Stimulated activated CD4-positive, alpha-beta T cell treated with anti-CD3 and anti-CD28 coated beads, Interleukin-4, amount 100 ng/mL, for 4 hours (primary cell): ENCODE measurements around the gene RALGPS1.
A peak's percentile ranks its signal among the peaks of the same experiment; 100 is the strongest.

Experiments used
- DNase-seq, 2 experiments: peaks; one replicate each; pipeline ENCODE4 v3.0.0-alpha.2; 2020

The RALGPS1 gene

DNA sequence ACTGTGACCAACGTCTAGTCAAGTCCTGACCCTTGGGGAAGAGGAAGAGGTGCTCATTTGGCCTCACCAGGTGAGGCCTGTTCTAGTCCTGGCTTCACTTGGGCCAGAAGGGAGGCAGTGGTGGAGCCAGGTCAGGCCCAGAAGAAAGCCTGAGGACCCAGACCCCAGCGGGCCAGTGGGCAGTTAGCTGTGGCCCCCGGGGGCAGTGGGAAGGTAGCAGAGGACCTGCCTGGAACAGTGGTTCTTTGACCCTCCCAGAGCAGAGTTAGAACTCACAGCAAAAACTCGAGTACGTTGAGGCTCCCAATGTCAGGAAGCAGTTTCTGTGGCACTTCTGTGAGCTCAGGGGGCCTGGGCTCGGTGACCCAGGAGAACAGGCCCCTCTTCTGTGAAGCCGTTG is 284.0 kb downstream of the RALGPS1 start:
- no peak for DNase-seq

DNA sequence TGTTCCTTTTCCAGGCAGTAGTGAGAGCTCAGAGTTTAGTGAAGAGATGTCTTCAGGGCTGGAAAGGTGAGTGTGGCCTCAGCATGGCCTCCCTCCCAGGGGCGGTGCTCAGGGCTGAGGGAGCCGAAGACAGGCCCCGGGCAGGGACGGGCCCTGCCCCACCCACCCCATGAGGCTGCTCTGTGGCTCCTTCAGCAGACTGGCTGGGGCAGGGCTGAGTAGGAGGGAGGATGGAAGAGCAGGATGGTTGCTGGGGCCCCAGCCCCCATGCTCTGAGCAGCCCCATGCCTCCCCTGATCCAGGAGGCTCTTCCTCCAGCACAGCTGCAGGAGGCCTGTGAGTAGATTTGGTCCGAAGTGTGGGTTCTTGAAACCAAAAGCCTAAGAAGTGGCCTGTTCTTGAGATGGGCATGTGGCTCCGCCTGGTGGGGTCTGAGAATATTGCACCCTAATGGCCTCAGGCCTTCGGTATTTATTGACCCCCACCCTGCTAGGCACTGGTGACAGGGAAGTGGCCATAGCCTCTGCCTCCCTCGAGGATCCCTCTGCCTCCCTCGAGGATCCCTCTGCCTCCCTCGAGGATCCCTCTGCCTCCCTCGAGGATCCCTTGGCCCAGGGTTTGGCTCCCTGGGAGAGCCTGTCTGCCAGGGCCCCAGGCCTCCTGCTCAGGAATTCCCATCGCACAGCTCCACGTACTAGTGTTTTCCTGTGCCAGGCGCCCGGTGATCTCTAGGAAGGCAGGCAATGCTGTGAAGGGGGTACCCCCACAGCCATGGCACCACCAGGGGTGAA is 284.6 kb downstream of the RALGPS1 start:
- DNase-seq = peak; percentile 61 to 72

DNA sequence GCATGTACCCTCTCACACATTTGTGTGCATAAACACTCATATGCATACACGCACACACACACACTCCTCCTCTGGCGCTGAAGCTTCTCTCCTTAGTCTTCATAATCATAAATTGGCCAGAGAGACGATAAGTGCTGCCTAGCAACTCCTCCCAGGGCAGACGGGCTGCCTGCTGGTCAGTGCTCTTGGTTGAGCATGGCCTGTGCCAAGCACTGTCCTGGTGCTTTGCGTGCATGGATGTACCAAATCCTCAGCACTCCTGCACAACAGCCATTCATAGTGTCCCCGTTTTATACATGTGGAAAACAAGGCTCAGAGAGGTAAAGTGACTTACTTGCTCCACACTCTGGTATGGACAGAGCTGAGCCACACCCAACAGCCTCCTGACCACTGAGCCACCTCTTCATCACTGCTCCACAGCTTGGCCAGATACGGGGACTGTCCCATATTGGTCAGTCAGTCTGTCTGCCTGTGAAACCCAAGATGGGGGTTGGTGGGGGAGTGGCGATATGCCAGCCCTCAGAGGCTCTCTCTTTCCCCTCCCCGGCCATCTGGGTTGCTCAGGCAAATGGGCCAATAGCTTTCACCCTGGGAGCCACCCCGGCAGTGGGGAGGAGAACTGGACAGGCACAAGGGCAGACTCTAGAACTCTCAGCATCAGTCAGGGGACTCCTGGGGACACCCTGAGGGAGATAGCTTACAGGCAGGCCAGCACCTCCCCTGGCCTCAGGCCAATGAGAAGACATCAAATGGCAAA is 285.7 kb downstream of the RALGPS1 start:
- no peak for DNase-seq

DNA sequence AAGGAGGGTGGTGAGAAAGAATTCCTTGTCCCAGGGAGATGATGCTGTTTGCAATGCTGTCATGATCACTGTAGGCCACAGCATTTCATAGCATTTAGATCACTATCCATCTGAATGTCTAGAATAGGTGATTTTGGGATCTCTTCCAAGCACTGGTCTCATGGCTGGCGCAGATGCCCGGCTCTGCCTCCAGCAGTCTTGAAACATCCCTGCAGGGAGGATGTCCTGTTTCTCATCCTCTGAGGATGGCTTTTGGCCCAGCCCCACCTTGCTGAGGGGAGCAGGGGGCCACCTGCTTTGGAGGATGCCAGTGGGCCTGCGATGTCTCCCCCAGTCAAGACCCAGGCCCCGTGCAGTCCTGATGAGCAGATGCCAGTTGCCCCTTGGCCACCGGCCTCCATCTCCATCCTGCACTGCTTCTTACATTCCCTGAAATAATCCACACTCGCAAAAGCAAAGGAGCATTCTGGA is 286.5 kb downstream of the RALGPS1 start:
- DNase-seq = no peak

DNA sequence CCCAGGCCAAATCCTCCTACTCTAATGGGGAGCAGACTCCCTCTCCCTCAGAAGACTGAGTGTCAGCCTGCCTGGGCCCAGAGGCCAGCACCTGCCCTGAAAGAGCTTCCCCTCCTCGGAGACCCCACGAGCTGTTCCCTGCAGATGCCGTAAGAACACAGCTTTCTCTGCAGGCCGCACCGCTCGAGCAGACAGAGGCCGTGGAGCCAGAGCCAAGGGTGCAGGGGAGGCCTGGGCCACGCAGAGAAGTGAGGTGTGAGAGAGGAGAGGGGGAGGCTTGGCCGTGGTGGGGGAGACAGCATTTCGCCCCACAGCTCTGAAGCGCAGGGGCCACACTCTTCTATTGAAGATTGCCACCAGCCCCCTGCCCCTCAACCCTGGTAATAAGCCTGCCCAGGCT is 287.1 kb downstream of the RALGPS1 start:
- no peak for DNase-seq

DNA sequence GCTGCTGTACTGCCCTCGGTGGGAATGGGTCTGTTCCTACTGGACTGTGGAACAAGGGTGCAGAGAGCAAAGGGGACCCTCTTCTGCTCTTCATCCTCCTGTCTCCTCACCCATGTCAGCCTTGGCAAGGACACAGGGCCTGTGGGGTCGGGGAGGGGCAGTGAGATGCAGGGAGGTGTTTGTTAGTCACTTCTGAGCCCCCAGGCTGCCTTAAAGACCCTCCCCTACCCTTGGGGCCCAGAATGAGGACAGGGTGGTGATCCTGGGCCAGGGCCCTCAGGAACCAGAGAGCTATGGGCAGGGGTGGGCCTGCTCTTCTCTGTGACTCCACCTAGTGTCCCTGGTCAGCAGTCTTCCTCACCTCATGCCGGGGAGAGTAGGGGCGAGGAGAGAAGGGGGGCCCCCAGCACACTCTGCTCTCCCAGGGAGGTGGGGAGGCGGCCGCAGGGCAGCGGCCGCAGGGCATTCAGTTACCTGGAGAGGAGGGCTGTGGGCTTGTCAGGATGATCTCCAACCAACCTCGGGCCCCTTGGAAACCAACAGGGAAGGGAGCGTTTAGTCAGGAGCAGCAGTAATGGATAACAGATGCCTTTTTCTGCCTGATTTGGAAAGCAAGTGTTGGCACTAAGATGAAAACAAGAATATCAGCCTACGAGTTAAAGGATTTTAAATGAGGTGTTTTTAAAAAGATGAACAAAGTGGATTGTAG is 288.0 kb downstream of the RALGPS1 start:
- no peak for DNase-seq

DNA sequence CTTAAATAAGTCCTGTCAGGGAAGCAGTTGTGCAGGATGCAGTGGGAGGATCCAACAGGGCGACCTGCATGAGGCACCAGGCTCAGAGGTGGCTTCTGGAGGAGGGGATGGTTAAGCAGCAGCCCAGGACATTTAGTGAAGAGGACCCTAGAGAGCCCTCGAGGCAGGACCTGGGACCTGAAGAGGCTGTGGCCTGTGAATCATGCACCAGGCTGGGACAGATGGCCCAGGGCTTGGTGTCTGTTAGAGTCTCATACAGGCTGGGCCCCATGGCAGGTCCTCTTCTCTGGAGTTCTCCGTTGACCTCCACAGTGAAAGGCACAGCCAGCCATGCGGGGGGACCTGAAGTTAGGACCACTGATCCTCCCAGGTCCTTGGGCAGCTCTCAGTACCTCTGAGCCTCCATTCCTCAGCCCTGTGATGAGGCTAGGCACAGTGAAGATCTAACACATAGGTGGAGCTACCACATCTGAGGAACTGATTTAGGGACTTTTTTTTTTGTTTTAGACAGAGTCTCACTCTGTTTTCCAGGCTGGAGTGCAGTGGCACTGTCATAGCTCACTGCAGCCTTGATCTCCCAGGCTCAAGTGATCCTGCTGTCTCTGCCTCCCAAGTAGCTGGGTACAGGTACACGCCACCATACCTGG is 289.2 kb downstream of the RALGPS1 start:
- no peak for DNase-seq

DNA sequence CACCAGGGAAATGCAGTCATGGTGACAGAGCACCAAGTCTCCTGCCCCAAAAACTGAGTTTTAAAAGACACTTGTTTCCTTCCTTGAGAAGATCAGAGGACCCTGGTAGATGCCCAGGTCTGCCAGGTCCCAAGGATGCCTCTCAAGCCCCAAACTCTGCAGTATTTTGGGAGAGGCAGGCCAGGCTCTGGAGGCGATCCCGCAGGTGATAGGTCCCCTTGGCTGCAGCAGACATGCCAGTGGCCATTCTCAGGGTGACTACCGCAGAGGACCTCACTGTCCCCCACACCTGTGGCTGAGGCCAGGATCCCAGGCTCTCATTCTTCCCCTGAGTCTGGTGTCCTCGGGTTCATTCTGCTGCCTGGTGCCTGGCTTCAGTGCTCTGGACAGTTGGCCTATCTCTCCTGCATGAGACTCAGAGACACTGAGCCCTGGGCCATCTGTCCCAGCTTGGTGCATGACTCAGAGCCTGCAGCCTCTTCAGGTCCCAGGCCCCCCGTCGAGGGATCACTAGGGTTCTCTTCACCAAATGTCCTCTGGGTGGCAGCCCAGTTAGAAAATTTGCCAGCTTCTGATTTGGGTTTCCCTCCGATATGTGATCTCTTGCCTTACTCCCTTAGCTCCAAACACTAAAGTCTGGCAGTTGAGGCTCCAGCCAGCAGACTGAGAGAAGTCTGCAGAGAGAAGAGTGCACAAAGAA is 290.3 kb downstream of the RALGPS1 start:
- DNase-seq = no peak

DNA sequence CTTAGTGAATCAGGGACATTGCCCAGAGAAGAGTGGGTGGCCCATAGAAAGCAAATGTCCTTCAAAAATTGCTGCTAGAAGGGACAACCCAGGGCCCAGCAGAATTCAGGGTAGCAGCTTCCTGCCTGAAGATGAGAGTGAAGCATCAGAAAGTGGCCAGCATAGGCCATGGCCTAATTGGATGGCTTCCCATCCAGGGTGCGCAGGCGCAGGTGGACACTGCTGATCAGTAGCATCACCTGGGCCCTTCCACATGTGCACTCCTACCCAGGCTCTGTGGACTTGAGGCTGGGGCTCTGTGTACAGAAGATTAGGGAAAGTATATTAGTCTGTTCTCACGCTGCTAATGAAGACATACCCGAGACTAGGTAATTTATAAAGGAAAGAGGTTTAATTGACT is 291.4 kb downstream of the RALGPS1 start:
- no peak for DNase-seq

DNA sequence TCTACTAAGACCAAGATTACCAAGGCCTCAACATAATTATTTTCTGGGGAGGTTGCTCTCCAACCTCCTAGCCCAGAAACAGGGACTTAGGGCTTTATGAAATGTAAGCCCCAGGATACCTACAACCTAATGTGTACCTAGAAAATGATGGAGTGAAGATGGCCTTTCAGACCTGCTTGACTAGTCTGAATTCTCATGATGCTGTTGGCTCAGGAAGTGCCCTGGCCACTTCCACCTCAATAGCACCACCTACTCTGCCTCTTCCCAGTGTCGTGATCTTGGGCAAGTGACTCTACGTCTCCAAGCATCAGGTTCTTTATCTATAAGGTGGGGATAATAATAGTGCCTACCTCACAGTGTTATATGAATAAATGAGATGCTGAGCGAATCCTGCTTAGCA is 292.1 kb downstream of the RALGPS1 start:
- no peak for DNase-seq

DNA sequence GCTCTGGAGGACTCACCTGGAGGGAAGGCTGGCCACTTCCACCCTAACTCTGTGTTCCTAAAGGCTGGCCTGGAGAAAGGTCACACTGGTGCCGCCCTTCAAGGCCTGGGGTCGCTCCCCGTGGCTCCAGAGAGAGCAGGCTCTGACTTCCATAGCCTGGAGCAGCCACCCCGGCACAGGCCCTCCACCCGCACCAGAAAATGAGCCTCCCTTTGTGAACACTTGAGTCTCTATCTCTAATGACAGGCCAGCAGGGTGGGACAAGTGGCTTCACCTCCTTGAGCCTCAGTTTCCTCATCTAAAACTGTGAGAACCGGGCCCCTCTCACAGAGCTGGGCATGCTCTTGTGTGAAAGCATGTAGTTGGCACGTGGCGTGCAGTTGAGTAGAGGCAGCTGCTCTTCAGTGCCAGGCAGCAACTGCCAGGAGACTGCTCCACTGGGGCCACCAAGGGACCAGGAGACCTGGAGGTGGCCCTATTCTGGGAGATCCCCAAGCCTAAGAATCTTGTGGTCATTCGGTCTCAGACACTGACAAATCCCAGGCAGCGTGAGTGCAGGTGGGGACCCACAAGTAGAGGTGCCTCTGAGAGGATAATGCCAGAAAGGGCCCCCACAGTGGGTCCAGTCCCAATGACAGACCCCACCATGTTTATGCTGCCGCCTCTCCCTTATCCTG is 293.3 kb downstream of the RALGPS1 start:
- no peak for DNase-seq

DNA sequence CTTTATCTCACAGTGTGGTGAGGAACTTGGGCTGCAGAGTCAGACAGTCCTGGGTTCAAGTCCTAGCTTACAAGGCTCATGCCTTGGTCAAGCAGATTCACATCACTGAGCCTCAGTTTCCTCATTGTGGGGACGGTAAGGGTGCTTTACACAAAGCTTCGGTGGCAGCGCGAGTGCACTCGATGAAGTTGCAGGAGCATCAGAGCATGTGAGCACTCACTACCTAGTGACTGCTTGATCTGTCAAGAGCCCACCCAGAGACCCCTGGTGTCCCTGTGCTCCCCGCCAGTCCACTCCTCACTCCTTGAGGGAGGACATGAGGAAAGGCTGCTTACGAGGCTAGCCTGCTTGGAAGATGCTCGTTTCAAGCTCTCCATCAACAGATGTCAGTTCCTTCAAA is 293.8 kb downstream of the RALGPS1 start:
- no peak for DNase-seq

DNA sequence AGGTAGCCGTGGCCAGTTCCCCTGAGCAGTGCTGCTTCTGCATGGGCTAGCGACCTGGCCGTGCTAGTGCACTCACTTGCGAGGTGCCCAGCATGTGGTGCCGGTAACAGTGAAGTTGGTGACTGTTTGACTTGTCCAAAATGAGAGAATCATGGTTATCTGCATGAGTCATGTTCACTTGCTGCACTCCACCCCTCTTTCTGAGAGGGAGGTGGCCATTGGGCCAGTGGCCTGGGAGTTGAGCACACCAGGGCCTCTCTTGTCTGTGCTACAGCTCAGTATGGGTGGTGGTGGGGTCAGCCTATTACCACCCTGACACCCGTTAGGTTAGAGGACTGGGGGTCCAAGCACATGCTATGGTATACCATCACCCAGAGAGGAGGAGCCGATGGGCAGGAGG is 294.6 kb downstream of the RALGPS1 start:
- no peak for DNase-seq

DNA sequence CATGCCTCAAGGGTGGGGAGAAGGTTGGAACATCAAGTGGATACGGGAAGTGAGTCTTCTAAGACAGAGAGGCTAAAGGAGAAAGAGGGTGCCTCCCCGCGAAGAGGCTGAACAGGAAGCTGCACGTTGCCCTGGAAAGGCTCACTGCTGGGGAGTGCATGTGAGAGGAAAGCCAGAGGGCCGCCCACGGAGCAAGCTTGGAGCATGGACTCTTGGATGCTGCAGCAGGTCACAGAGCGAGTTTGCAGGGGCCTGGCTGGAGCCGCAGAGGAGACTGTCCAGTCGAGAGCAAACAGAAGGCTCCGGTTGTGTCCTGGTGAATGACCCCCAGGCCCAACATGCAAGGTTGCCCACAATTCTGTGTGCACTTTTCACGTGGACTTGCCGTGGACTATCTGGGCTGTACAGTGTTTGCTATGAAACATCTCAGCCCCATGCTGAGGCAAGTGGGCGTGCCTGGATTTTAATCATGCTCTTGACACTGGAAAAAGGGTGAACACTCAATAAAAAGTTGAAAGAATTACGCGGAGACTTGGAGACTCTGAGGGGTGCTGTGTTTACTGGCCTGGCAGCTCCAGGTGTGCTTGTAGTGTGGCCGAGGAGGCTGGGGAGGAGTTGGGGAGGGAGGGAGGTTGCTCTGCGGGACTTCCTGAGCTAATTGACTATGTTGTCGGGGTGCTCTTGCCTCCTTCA is 295.5 kb downstream of the RALGPS1 start:
- no peak for DNase-seq

DNA sequence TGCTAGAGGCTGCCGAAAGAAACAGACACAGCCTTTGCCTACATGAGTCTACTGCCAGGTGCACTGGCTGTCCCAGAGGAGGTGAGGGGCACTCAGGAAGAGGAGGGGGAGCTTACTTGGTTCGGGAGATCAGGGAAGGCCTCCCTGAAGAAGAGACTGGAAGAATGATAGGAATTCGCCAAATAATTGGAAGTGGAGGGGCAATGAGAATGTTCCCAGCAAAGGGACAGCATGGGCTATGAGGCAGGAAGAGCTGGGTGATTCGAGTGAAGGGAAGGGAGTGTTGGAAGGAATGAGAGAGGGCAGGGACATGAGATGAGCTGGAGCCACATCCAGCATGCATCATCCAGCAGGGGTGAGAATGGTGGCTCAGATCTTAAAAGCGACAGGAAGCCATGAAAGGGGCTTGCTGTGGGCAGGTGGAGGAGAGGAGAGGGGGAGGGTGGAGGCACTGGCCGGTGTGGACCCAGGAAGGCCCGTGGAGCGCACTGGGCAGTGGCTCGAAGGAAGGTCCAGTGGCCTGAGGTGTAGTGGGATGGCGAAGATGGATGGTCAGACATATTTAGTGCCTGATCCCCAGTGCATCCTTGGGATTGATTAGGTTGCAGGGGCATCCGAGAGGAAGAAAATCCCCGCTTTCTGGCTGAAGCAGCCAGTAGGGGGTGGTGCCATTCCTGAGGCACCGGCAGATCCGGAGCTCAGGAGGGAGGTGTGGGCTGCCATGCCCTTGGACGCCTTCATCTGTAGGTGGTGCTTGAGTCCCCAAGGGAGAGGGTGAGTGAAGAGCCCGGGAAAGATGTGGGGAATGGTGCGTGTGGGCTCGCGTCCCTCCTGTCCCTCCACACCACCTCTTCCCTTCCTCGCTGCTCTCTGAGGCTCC is 296.5 kb downstream of the RALGPS1 start:
- no peak for DNase-seq

DNA sequence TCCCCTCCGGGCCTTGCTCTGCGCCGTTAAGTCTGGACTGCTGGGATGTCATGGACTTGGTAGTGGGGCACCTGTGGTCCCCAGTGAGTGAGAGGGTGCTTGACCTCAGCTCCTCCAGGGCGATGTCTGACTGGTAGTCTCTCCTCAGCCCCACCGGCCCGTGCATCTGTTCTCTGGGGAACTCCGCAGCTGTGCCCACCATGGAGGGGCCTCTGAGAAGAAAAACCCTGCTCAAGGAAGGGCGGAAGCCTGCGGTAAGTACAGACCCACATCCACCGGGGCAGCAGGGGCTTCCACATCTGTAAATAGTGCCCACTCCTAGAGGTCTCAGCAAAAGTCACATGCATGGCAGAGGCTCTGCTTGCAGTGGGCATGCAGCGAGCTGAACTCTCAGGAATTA is 297.4 kb downstream of the RALGPS1 start:
- DNase-seq = no peak

DNA sequence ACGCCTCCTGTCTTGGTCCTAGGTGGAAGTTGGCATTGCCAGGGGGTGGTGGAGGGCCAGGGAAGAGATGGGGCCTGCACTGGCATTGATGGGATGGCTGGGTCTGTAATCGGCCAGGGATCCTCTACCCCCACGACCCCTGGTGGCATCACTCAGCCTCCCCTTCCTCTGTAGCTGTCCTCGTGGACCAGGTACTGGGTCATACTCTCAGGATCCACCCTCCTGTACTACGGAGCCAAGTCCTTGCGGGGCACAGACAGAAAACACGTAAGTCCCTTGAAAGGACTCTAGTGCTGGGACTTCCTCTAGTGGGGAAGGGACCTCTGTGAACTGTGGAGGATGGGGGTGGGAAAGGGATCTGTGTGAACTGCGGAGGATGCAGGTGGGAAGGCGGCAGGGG is 297.9 kb downstream of the RALGPS1 start:
- no peak for DNase-seq

DNA sequence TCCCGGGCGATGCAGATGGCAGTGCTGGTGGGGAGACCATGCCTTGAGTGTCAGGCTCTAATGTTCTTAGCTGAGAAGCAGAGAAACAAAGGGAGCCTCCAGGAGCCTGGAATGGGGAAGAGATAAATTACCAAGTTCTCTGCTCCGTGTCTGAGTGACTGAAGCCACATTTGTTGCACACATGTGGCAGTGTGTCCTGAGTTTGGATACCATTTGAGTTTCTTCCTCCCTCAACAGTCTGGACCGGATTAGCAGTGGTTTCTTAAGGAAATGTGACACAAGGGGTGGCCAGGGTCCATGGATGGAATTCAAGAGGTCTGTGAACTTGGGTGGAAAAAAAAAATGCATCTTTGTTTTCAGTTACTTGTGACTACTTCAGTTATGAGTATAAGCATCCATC is 299.3 kb downstream of the RALGPS1 start:
- DNase-seq = no peak

DNA sequence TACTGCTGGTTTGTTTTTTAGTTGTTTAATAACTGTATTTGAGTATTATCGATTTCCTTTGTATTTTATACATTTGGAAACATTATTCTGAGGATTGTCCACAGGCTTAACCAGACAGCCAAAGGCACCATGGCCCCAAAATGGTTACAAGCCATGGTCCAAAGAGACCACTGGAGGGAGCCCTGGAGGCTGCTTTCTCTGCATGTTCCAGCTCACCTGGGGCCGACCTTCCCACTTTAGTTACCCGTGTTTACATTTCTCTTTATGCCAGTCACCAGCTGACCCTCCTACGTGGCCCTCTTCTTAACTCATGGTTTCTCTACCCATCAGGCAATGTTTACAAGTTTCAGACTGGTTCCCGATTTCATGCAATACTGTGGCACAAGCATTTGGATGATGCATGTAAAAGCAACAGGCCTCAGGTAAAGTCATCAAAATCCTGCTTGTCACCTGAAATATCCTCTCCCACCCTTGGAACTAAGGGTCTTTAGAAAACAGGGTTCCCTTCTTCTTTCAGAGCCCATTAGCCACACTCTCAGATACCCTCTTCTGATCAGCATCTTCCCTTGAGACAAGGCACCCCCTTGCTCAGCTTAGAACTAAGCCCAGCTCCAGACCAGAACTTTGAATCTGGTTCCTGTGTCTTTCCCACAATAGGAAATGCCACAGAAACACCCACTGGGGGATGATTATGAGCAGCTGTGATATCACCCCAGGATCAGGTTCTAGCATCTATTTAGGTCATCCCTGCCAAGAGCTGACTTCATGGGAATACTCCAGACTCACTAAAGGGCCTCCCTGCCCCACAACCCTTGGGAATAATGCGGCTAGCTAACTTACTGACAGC is 300.1 kb downstream of the RALGPS1 start:
- peak; percentile 49 to 53 for DNase-seq
